Peyer's patch (tissue), 4 donors: ENCODE results near the gene HTR1D. TPM values are rescaled to one million over a fixed set of nuclear protein-coding genes. Genes with fewer than 3 reads are reported as not detected.

ENCODE experiments used
- DNase-seq, 3 donors: peaks; one replicate each; pipeline ENCODE4 v3.0.0-alpha.2; 2017 to 2019
- H3K27ac ChIP-seq, 4 donors: fragments of 200-600 bp; sonication (generic); one replicate each; pipeline ENCODE4 v1.5.1; 2016 to 2019
- H3K27me3 ChIP-seq, 2 donors: fragments of 200-600 bp; sonication (generic); one replicate each; pipeline ENCODE4 v1.5.1; 2019
- H3K36me3 ChIP-seq, 3 donors: fragments of 200-600 bp; sonication (generic); one replicate each; pipeline ENCODE4 v1.5.1; 2016 to 2019
- H3K4me1 ChIP-seq, 4 donors: fragments of 200-600 bp; sonication (generic); one replicate each; pipeline ENCODE4 v1.5.1; 2016 to 2019
- H3K4me3 ChIP-seq, 4 donors: fragments of 200-600 bp; sonication (generic); 1 replicate in 3 of 4; 2 replicates in 1 of 4; pipeline ENCODE4 v1.5.1; 2016 to 2019; ENCODE audit warnings: mild to moderate bottlenecking in 1 of 4
- H3K9me3 ChIP-seq, 4 donors: fragments of 200-600 bp; sonication (generic); one replicate each; pipeline ENCODE4 v1.5.1; 2016 to 2019; ENCODE audit warnings: mild to moderate bottlenecking in 1 of 4
- POLR2A ChIP-seq, 2 donors: fragments of 450-650 bp; IDR thresholded peaks; one replicate each; pipeline ENCODE4 v1.5.1; 2017; ENCODE audit warnings: antibody characterized with exemption in 2 of 2, mild to moderate bottlenecking in 2 of 2, moderate library complexity in 2 of 2
- total RNA-seq, 4 donors: library from RNA; depleted of rRNA; stranded (reverse); fragments of >200 nt; gene quantifications; one replicate each; pipeline ENCODE4 v1.1.0, GENCODE V29; 2016
- TF ChIP-seq, protein P1 (sequence below), 6 experiments: fragments of 450-650 bp in 4 of 6; fragments of 200-600 bp in 2 of 6; sonication (generic) in 1 of 6; IDR thresholded peaks; one replicate each; pipeline ENCODE4 v1.5.1; 2017 to 2019; ENCODE audit warnings: antibody characterized with exemption in 6 of 6, mild to moderate bottlenecking in 3 of 6, moderate library complexity in 1 of 6

Gene HTR1D
- total RNA-seq, 4 donors from 2014 or later: 2.5 to 23.1 (median 11.1) TPM

- no peaks in the 10 kb centered on the region for H3K36me3 ChIP-seq
- peak overlapping the region in 3 of 4 donors; percentile 72 to 96 (median 94) for H3K4me3 ChIP-seq
- H3K4me1 ChIP-seq: peaks cover 0 to 41% (median 0%) of the 10 kb centered on the region in 4 donors
- no peak for DNase-seq
- H3K27me3 ChIP-seq: no peaks in the 10 kb centered on the region
- H3K9me3 ChIP-seq: no peaks in the 10 kb centered on the region
- no peak for TF ChIP-seq POLR2A (IDR thresholded peaks at IDR 0.05)
- TF ChIP-seq, protein P1, sequence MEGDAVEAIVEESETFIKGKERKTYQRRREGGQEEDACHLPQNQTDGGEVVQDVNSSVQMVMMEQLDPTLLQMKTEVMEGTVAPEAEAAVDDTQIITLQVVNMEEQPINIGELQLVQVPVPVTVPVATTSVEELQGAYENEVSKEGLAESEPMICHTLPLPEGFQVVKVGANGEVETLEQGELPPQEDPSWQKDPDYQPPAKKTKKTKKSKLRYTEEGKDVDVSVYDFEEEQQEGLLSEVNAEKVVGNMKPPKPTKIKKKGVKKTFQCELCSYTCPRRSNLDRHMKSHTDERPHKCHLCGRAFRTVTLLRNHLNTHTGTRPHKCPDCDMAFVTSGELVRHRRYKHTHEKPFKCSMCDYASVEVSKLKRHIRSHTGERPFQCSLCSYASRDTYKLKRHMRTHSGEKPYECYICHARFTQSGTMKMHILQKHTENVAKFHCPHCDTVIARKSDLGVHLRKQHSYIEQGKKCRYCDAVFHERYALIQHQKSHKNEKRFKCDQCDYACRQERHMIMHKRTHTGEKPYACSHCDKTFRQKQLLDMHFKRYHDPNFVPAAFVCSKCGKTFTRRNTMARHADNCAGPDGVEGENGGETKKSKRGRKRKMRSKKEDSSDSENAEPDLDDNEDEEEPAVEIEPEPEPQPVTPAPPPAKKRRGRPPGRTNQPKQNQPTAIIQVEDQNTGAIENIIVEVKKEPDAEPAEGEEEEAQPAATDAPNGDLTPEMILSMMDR (IDR thresholded peaks at IDR 0.05): peak in 2 of 6 experiments; percentile 16 to 31
- H3K27ac ChIP-seq: peak overlapping the region in 3 of 4 donors; percentile 93 to 97 (median 94)
Measured at GRCh38 chr1:23166854-23167253, 50.4 kb downstream of the HTR1D start.

DNA sequence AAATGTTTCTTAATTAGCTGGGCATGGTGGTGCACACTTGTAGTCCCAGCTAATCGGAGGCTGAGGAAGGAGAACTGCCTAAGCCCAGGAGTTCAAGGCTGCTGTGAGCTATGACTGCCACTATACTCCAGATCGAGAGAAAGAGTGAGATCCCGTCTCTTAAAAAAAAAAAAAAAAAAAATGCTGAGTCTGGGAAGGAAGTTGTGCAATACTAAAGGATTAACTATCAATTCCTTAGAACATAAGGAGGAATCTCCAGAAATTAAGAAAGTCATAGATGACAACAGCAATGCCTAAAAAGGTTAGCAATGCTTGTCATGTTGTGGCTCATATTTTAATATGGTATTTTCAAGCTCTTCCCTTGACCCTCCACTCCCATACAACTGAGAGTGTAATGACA lies 53.9 kb downstream of the HTR1D start:
- no peak overlapping the region for H3K27ac ChIP-seq
- no peak for TF ChIP-seq POLR2A (IDR thresholded peaks at IDR 0.05)
- TF ChIP-seq, protein P1 (IDR thresholded peaks at IDR 0.05): no peak
- H3K27me3 ChIP-seq: no peaks in the 10 kb centered on the region
- peaks cover 0 to 66% (median 0%) of the 10 kb centered on the region in 4 donors for H3K4me1 ChIP-seq
- no peak overlapping the region for H3K4me3 ChIP-seq
- DNase-seq: no peak
- H3K9me3 ChIP-seq: no peaks in the 10 kb centered on the region
- no peaks in the 10 kb centered on the region for H3K36me3 ChIP-seq

GRCh38 chr1:23159963-23160877 lies 57.1 kb downstream of the HTR1D start:
- Histone ChIP-seq H3K4me3 (no peak overlapping the region), H3K27me3 (no peaks in the 10 kb centered on the region), H3K27ac (peak overlapping the region in 2 of 4 donors; percentile 59 to 72), H3K36me3 (no peaks in the 10 kb centered on the region), H3K4me1 (peaks cover 0 to 64% (median 0%) of the 10 kb centered on the region in 4 donors), H3K9me3 (no peaks in the 10 kb centered on the region)
- TF ChIP-seq POLR2A (IDR thresholded peaks at IDR 0.05): no peak
- TF ChIP-seq, protein P1 (IDR thresholded peaks at IDR 0.05): no peak
- DNase-seq: no peak

GRCh38 chr1:23156940-23157339 lies 60.4 kb downstream of the HTR1D start:
- Histone ChIP-seq H3K27me3 (no peaks in the 10 kb centered on the region), H3K9me3 (no peaks in the 10 kb centered on the region), H3K4me1 (peaks cover 0 to 54% (median 0%) of the 10 kb centered on the region in 4 donors), H3K27ac (no peak overlapping the region), H3K36me3 (no peaks in the 10 kb centered on the region), H3K4me3 (no peak overlapping the region)
- TF ChIP-seq, protein P1 (IDR thresholded peaks at IDR 0.05): no peak
- TF ChIP-seq POLR2A (IDR thresholded peaks at IDR 0.05): no peak
- no peak for DNase-seq

DNA sequence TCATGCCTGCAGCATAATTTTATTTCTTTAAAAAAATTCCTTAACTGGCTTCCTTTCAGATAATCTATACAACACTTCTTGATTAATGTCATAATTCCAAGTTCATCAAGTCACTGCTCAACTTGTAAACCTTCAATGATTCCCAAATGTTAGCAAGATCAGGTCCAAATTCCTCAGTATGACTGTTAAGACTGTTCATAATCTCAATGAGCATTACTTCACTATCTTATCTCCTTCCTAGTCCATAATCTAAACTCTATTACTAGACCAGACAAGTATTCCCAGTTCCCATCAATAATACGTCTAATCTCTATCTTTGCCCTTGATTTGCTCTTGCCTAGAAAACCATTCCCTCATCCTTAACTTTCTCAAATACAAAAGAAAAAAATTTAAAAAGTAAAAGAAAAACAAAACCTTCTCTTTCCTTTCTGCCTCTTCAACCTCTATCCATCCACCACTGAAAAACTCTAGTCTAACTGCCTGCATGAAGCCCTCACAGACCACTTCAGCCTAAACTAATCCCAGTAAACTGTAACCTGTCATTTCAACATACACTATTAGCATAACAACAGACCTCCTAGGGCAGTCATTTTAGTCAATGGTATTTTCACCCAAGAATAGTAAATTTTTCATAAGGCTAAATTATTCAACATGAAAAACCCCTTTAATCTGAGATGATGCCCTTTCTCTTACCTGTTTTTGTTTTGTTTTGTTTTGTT lies 64.2 kb downstream of the HTR1D start:
- Histone ChIP-seq H3K36me3 (no peaks in the 10 kb centered on the region), H3K4me1 (peaks cover 0 to 50% (median 1%) of the 10 kb centered on the region in 4 donors), H3K9me3 (no peaks in the 10 kb centered on the region), H3K27ac (peak overlapping the region in 2 of 4 donors; percentile 14 to 20), H3K27me3 (no peaks in the 10 kb centered on the region), H3K4me3 (no peak overlapping the region)
- no peak for DNase-seq
- TF ChIP-seq, protein P1 (IDR thresholded peaks at IDR 0.05): no peak
- no peak for TF ChIP-seq POLR2A (IDR thresholded peaks at IDR 0.05)
